ENCODE data around the gene SIN3B.

- TF ChIP-seq CTCF (conservative IDR thresholded peaks at IDR 0.05; ENCODE audit: low read length) (no peak), EZH2phosphoT487 (IDR thresholded peaks at IDR 0.05; ENCODE audit: borderline replicate concordance) (no peak)
Measured at GRCh38 chr19:16874250-16874977, 45.2 kb downstream of the SIN3B start.

Measured in Loucy (cell line).